Inflammatory macrophage treated with lipopolysaccharide for 4 hours (primary cell): ENCODE measurements around the gene RNF114.
A peak's percentile ranks its signal among the peaks of the same experiment; 100 is the strongest.

ENCODE experiments used
- DNase-seq: peaks from one replicate; pipeline ENCODE4 v3.0.0-alpha.2; 2020

RNF114 gene

GRCh38 chr20:49904440-49905214 lies 31.6 kb upstream of the RNF114 start:
- no peak for DNase-seq

DNA sequence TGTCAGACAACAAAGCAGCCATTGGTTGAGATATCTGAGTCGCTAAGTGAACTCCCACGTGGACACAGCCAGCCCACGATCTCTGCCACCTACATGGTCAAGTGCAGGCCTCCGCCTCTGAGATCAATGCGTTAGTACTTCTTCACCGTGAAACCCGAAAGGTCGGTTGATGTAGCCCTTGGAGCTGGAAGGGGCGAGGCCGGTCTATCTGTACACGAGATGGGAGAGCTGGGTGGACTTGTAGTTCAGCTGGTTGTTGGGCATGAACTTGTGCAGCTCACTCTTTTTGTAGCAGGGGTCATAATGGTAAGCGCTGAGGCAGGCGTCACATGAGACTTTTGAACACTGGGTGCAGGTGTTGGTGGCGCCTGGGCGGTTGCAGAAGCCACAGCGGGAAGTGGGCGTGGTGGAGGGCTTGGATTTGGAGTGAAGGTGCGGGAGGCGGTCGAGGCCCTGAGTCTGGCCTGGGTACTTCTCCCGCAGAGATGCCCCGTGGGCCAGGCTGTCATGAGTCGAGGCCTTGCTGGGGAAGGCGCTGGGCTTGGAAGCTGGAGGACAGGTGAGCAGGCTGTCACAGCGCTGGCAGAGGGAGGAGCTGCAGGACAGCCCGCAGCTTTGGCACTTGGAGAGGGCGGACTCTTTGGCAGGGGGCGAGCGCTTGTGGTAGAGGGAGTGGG lies 30.6 kb upstream of the RNF114 start:
- no peak for DNase-seq

DNA sequence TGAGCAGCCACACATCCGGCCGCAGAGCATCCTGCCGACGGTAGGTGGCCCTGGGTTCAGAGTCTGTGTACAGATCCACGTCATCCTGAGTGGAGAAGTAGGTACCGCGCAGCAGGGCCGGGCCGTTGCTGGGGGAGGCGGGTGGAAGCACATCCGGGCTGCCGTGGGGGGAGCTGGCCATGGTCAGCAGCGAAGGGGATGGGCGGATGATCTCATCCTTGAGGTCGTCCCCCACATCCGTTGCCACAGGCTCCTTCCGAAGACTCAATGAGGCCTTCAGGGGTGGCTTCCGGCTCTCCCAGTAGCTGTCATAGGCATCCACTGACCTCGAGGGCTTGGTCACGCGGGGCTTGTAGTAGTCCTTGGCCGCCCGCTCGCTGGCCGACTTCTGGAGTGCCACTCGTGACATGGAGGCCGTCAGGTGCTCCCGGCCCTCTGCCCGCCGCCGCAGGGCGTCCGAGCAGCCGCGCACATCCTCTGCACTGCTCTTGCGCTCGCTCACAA lies 30.0 kb upstream of the RNF114 start:
- no peak for DNase-seq

DNA sequence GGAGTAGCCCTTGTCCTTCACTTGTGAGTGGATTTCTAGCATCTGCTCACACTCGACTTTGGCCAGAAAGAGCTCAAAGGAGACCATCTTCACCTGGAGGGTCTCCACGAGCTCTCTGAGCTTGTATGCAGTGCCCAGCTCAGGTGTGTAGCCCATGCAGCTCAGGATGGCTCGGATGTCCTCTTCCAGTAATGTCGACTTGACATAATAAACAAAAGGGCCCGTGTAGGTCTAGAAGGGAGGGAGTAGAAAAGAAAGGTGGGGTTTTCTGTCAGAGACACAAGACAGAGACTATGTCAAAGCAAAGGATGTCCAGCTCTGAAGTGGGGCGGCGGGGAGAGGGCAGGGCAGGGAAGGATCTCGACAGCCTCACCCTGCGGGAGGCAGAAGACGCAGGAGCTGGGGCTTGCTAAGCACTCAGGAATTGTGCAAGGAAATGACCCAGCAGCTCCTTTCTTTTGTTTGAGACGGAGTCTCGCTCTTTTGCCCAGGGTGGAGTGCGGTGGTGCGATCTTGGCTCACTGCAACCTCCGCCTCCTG lies 29.5 kb upstream of the RNF114 start:
- no peak for DNase-seq

- DNase-seq = no peak
Observed at GRCh38 chr20:49907405-49908257, 28.6 kb upstream of the RNF114 start.

DNA sequence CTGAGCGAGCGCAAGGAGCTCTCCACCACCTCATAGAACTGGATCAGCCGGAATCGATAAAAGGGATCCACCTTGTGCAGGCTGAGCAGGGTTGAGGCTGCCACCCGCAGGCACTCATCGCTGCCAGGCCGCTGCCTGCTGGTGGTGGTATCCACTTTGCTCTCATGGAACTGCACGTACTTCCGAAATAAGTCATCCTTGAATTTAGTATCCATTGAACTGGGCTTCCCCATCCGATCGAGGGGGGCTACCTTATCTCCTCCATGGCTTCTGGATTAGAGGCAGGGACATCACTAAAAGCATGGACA lies 28.0 kb upstream of the RNF114 start:
- no peak for DNase-seq

- DNase-seq = no peak
Observed at GRCh38 chr20:49909499-49910339, 26.5 kb upstream of the RNF114 start.

GRCh38 chr20:49910340-49910706 lies 25.9 kb upstream of the RNF114 start:
- DNase-seq = no peak

DNA sequence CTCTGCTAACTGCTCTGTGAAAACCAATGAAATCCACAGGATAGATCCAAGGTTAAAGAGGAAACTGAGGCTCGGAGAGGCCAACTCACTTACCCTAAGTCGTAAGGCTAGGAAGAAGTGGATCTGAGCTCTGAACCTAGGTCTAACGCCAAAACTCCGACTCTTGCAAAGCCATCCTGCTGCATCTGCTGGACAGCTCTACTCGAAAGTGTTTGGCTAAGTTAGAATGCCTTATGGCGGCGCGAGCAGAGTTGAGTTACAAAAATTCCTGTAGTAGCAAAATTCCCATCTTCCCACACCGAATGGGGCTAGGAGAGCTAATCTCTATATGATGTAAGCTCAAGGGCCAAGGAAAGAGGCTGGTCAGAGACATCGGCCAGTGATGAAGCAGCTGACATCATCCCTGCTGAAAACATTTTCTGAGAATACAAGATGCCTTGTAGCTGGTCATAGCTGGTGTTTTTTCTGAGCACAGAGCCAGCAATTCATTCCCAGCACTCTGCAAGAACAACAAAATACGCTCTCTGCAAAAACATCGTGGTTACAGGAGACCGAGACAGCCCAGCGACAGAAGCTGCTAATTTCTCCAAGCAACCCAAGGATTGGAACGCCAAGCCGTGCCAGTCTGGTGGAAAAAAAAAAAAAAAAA lies 22.7 kb upstream of the RNF114 start:
- DNase-seq = no peak

- peak; percentile 33 for DNase-seq
Observed at GRCh38 chr20:49914310-49915117, 21.7 kb upstream of the RNF114 start.

DNA sequence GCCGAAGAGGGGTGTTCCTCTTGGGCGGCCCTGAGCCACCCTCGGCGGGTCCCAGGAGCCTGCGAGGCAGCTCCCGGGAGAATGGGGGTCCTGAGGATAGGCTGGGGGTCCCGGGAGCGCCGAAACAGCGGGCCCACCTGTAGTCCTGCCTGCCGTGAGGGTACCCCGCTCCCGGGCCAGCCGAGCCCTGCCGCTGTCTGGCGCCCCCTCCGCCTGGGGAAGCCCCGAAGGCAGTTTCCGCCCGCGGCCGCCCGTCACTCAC lies 21.1 kb upstream of the RNF114 start:
- no peak for DNase-seq

GRCh38 chr20:49915380-49916145 lies 20.6 kb upstream of the RNF114 start, which contains the start of gene SPATA2:
Gene SPATA2 (minus strand): TSS chr20:49915529. CDS start chr20:49908490, 7,039 bp downstream.
- DNase-seq = peak; percentile 97

DNA sequence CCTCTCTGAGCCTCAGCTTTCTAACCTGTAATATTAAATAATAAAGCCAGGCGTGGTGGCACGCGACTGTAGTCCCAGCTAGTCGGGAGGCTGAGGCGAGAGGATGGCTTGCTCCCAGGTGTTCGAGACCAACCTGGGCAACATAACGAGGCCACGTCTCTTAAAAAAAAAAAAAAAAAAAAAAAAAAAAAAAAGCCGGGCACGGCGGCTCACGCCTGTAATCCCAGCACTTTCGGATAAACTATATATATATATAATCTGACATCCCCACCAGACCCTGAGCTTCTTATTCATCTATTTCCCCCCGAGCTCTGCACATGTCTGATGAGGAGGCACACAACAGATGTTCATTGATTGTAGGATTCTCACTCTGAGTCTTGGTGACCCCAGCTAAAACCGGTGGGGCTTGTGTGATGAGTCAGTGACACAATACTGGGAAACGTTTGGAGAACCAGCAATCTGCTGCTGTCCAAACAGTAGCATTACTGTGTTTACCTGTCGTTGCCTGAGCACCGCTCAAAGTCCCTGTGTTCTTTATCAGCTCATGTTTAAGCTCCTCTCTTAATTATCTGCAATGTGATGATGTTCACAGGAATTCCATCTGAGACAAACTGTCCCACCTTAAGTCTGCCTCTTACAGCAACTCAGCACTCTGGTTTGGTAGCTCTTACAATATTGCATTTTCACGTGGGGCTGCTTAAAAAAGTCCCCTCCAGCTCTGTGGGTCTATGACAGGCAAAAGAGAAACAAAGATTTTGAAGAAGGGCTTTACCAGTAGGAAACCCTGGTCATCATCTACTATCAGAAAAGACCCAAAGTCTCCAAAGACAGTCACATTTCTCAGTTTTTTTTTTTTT lies 19.8 kb upstream of the RNF114 start:
- no peak for DNase-seq

GRCh38 chr20:49918446-49918845 lies 17.8 kb upstream of the RNF114 start:
- no peak for DNase-seq

DNA sequence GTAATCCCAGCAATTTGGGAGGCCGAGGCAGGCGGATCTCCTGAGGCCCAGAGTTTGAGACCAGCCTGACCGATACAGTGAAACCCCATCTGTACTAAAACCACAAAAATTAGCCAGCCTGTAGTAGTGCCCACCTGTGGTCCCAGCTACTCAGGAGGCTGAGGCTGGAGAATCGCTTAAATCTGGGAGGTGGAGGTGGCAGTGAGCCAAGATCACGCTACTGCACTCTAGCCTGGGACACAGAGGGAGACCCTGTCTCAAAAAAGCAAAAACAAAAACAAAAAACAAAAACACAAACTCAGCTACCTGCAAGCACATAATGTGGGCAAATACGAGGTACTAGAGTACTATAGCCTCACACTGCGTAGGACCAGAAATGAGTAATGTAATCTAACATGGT lies 17.2 kb upstream of the RNF114 start:
- DNase-seq = no peak

DNA sequence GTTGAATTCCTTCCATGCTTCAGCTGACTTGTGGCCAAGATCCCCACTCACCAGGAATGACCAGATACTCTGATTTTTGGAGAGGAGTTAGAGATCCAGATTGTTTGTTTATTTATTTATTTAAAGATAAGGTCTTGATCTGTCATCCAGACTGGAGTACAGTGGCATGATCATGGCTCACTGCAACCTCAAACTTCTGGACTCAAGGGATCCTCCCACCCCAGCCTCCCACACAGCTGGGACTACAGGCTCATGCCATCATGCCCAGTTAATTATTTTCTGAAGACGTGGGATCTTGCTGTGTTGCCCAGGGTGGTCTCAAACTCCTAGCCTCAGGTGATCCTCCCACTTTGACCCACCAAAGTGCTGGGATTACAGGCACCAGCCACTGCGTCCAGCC lies 16.7 kb upstream of the RNF114 start:
- no peak for DNase-seq

DNA sequence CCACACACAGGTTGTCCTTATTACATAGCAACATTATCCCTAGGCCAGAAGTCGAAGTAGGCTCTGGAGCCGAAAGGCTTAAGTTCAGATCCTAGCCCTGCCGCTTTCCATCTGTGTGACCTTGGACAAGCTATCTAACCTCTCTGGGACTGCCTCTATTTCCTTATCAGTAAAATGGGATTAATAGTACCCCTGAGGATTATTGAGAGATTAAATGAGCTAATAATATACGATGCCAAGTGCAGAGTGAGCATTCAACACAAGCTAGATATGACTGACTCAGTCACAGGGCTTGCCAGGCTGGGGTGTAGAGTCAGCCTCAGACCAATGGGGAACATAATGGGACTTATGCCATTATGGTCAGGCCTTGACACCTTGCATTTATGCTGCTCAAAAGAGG lies 11.9 kb upstream of the RNF114 start:
- no peak for DNase-seq

DNA sequence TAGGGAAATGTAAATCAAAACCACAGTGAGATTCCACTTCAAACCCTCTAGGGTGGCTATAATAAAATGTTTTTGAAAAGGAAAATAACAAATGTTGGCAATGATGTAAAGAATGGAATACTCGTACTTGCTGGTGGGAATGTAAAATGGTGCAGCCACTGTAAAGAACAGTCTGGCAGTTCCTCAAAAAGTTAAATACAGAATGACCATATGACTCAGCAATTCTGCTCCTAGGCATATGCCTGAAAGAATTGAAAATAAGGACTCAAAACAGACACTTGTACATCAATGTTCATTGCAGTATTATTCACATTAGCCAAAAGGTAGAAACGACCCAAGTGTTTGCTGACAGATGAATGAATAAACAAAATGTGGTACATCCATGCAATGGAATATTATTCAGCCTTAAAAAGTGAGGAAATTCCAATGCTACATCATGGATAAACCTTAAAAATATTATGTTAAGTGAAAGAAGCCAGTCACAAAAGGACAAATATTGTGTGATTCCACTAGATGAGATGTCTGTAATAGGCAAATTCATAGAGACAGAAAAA lies 10.2 kb upstream of the RNF114 start:
- DNase-seq = peak; percentile 37
